Measurements from ENCODE around the gene ARRB1. TPM values are rescaled to one million over a fixed set of nuclear protein-coding genes. Genes with fewer than 3 reads are reported as not detected.
A peak's percentile ranks its signal among the peaks of the same experiment; 100 is the strongest.

The ARRB1 gene
- total and polyA plus RNA-seq, 2 donors from 2014 or later = 17.6 to 53.8 TPM

DNA sequence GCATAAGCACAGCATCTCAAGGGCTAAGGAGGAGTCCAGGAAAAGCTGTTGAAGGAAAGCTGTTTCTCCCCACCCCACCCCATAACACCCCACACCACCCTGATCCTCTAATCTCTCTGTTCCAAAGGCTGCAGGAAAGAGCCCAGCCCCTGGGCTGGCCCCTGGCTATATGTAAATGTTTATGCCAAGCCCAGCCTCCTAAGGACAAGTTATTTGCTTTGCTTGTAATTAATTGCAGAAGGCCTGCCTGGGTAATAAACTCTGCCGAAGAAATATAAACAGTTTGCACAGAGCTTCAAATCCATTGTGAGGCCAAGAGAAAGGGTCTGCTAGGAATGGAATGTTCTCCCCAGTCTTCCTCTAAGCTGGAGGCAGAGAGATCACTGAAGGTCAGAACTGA lies 21.2 kb downstream of the ARRB1 start:
- H3K4me1 ChIP-seq (ENCODE audit: control insufficient read depth in 2 of 3, insufficient read depth in 2 of 3, low read depth in 1 of 3, low read length in 3 of 3) = peaks cover 12 to 22% (median 20%) of the 10 kb centered on the region in 3 donors
- DNase-seq (peak in 3 of 5 donors; percentile 59 to 90 (median 74)), FAIRE-seq (no peak)
- H3K9me3 ChIP-seq (ENCODE audit: control insufficient read depth in 2 of 3, insufficient read depth in 1 of 3, low read length in 3 of 3) = no peaks in the 10 kb centered on the region
- H3K4me3 ChIP-seq (ENCODE audit: low read length in 3 of 3) = no peak overlapping the region
- H3K27ac ChIP-seq (ENCODE audit: low read depth in 2 of 2, low read length in 2 of 2) = no peak overlapping the region
- H3K9ac ChIP-seq (ENCODE audit: low read length in 3 of 3) = peak overlapping the region in 1 of 3 donors; percentile 12
- H3K36me3 ChIP-seq (ENCODE audit: control insufficient read depth in 2 of 3, insufficient read depth in 3 of 3, low read length in 3 of 3) = no peaks in the 10 kb centered on the region
- no peaks in the 10 kb centered on the region for H3K27me3 ChIP-seq (ENCODE audit: control insufficient read depth, insufficient read depth, low read length)
- TF ChIP-seq, protein P1, sequence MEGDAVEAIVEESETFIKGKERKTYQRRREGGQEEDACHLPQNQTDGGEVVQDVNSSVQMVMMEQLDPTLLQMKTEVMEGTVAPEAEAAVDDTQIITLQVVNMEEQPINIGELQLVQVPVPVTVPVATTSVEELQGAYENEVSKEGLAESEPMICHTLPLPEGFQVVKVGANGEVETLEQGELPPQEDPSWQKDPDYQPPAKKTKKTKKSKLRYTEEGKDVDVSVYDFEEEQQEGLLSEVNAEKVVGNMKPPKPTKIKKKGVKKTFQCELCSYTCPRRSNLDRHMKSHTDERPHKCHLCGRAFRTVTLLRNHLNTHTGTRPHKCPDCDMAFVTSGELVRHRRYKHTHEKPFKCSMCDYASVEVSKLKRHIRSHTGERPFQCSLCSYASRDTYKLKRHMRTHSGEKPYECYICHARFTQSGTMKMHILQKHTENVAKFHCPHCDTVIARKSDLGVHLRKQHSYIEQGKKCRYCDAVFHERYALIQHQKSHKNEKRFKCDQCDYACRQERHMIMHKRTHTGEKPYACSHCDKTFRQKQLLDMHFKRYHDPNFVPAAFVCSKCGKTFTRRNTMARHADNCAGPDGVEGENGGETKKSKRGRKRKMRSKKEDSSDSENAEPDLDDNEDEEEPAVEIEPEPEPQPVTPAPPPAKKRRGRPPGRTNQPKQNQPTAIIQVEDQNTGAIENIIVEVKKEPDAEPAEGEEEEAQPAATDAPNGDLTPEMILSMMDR (IDR thresholded peaks at IDR 0.05; ENCODE audit: borderline replicate concordance, extremely low read depth, insufficient read depth) = no peak
- intact Hi-C loops (cut with DNase I) = loop anchor here (10.0 kb wide), 1 partner anchor 55 kb away; no protein-coding TSS in a partner anchor

DNA sequence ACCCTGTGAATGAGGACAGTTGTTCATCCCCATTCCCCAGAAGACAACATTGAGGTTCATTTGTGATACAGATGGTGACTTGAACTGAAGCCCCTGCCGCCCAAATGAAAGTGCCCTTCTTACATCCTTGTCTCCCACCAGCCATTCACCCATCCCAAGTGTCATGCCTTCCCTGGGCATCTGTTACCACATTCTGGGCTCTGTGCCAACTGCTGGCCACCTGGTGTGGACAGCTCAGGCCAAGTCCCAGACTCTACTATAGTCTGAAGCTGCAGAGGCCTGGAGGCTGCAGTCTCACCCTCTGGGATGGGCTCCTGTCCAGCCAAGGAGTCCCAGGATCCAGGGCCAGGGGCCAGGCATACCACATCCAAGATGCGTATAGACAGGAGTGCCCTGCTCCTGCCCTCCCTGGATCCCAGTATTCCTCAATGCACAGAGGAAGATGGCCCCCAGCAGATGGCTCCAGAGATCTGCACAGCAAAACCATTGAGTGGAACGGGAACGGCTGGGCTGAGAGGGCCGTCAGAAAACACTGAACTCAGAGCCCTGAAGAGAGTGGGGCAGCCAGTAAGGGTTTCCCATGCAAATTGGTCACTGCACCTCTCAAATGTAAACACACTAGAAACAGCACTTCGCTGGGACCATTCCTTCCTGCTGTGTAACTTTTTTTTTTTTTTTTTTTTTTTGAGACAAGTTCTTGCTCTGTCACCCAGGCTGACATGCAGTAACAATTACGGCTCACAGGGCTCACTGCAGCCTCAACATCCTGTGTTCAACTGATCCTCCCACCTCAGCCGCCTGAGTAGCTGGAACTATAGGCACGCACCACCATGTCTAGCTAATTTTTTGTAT lies 22.8 kb downstream of the ARRB1 start:
- intact Hi-C loops (cut with DNase I) = no loop called here
- Histone ChIP-seq H3K27ac (ENCODE audit: low read depth in 2 of 2, low read length in 2 of 2) (peak overlapping the region in 1 of 2 donors; percentile 37), H3K9ac (ENCODE audit: low read length in 3 of 3) (no peak overlapping the region), H3K4me3 (ENCODE audit: low read length in 3 of 3) (no peak overlapping the region), H3K36me3 (ENCODE audit: control insufficient read depth in 2 of 3, insufficient read depth in 3 of 3, low read length in 3 of 3) (no peaks in the 10 kb centered on the region), H3K27me3 (ENCODE audit: control insufficient read depth, insufficient read depth, low read length) (no peaks in the 10 kb centered on the region), H3K4me1 (ENCODE audit: control insufficient read depth in 2 of 3, insufficient read depth in 2 of 3, low read depth in 1 of 3, low read length in 3 of 3) (peaks cover 12 to 19% (median 14%) of the 10 kb centered on the region in 3 donors), H3K9me3 (ENCODE audit: control insufficient read depth in 2 of 3, insufficient read depth in 1 of 3, low read length in 3 of 3) (no peaks in the 10 kb centered on the region)
- DNase-seq (peak in 4 of 5 donors; percentile 82 to 92 (median 86)), FAIRE-seq (no peak)
- TF ChIP-seq, protein P1 (IDR thresholded peaks at IDR 0.05; ENCODE audit: borderline replicate concordance, extremely low read depth, insufficient read depth) = peak; percentile 73

DNA sequence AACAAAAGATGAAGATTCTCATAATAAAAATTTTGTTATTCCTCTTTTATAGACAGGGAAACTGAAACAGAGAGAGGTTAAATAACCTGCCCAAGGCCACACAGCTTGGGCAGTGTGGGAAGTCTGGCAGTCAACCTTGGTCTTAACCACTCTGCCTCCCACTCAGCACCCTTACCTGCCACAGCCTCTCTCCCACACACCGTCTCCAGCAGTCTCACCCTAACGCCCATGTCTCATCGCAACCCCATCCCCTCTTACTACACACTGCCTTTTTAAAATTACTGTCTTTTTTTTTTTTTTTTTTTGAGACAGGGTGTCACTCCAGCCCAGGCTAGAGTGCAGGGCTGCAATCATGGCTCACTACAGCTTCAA lies 25.0 kb downstream of the ARRB1 start:
- FAIRE-seq = no peak
- Histone ChIP-seq H3K4me1 (ENCODE audit: control insufficient read depth in 2 of 3, insufficient read depth in 2 of 3, low read depth in 1 of 3, low read length in 3 of 3) (peaks cover 12 to 21% (median 14%) of the 10 kb centered on the region in 3 donors), H3K27me3 (ENCODE audit: control insufficient read depth, insufficient read depth, low read length) (no peaks in the 10 kb centered on the region), H3K9me3 (ENCODE audit: control insufficient read depth in 2 of 3, insufficient read depth in 1 of 3, low read length in 3 of 3) (no peaks in the 10 kb centered on the region), H3K27ac (ENCODE audit: low read depth in 2 of 2, low read length in 2 of 2) (peak overlapping the region in 1 of 2 donors; percentile 36), H3K36me3 (ENCODE audit: control insufficient read depth in 2 of 3, insufficient read depth in 3 of 3, low read length in 3 of 3) (no peaks in the 10 kb centered on the region), H3K9ac (ENCODE audit: low read length in 3 of 3) (no peak overlapping the region), H3K4me3 (ENCODE audit: low read length in 3 of 3) (no peak overlapping the region)
- DNase-seq = no peak
- TF ChIP-seq, protein P1 (IDR thresholded peaks at IDR 0.05; ENCODE audit: borderline replicate concordance, extremely low read depth, insufficient read depth) = no peak
- intact Hi-C loops (cut with DNase I) = no loop called here
